ENCODE results near the gene PSMD7.

PSMD7 gene

DNA sequence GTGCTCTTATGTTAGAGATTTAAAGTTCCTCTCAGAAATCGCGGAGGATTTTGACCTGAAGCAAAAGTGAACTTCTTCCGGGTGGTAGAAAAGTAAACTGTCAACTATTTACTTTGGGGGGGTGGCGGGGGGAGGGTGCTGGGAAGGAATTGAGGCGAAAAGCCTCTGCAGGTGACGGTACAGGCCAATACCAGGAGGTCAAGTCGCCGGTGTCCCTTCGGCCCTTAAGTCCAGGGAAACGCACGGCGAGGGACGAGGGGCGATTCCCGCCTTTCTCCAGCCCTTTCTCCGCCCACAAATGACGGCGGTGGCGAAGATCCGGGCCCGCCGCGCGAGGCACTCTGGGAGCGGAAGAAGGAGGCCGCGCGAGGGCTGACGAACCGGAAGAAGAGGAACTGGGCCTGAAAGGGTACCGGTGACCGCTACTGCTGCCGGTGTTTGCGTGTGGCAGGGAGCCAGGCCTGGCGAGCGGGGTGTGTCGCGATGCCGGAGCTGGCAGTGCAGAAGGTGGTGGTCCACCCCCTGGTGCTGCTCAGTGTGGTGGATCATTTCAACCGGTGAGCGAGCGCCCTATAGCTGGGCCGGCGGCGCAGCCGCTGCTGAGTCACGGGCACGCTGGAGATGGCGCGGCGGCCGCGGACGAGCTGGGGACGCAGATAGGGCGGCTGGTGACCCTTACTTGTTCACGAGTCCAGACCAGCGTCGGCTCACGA, at the start of gene PSMD7:
Gene PSMD7, plus strand, starts transcription at position 383 of the 713 bp plus-strand sequence. Its CDS starts 101 bp downstream, at position 484.
- H3K4me3 ChIP-seq (replicated peaks; ENCODE audit: low read depth, low read length): peak within 1 kb of the TSS; percentile 99
- peaks cover 6% of the 10 kb centered on the region for H3K36me3 ChIP-seq (ENCODE audit: control insufficient read depth, insufficient read depth, low read length)
- H3K27me3 ChIP-seq (replicated peaks; ENCODE audit: control insufficient read depth, insufficient read depth, low read length): no peaks in the 10 kb centered on the region
- peak; percentile 92 for DNase-seq (ENCODE audit: extremely low read depth, insufficient read length)
- TF ChIP-seq, protein P1, sequence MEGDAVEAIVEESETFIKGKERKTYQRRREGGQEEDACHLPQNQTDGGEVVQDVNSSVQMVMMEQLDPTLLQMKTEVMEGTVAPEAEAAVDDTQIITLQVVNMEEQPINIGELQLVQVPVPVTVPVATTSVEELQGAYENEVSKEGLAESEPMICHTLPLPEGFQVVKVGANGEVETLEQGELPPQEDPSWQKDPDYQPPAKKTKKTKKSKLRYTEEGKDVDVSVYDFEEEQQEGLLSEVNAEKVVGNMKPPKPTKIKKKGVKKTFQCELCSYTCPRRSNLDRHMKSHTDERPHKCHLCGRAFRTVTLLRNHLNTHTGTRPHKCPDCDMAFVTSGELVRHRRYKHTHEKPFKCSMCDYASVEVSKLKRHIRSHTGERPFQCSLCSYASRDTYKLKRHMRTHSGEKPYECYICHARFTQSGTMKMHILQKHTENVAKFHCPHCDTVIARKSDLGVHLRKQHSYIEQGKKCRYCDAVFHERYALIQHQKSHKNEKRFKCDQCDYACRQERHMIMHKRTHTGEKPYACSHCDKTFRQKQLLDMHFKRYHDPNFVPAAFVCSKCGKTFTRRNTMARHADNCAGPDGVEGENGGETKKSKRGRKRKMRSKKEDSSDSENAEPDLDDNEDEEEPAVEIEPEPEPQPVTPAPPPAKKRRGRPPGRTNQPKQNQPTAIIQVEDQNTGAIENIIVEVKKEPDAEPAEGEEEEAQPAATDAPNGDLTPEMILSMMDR (IDR thresholded peaks at IDR 0.05; ENCODE audit: insufficient read depth, low read length, poor library complexity, severe bottlenecking): no peak

GRCh38 chr16:74249254-74249653, 47.4 kb upstream of the PSMD7 start:
- H3K4me3 ChIP-seq (replicated peaks; ENCODE audit: low read depth, low read length): no peak overlapping the region
- TF ChIP-seq, protein P1 (IDR thresholded peaks at IDR 0.05; ENCODE audit: insufficient read depth, low read length, poor library complexity, severe bottlenecking): no peak
- no peak for DNase-seq (ENCODE audit: extremely low read depth, insufficient read length)
- H3K27me3 ChIP-seq (replicated peaks; ENCODE audit: control insufficient read depth, insufficient read depth, low read length): no peaks in the 10 kb centered on the region
- no peaks in the 10 kb centered on the region for H3K36me3 ChIP-seq (ENCODE audit: control insufficient read depth, insufficient read depth, low read length)

- DNase-seq (ENCODE audit: extremely low read depth, insufficient read length): no peak
These were observed 46.8 kb upstream of the PSMD7 start for GRCh38 chr16:74249846-74250245.

DNA sequence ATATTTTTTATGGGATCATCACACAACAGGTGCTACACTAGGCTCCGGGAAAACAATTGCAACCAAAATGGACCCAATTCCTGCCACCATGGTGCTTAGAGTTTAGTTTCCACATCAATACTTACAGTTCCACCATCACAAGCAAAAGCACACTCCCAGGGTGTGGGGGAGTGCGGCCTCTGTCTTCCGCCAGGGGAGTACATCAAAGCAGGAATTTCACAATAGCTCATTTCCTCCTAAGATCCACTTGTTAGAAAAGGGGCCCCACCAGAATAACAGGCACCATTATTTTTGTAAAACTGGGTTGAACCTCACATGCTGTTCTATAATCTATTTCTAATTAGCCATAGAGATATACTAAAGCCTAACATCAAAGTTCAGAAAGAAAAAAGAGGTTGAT, 44.3 kb upstream of the PSMD7 start:
- Histone ChIP-seq H3K27me3 (replicated peaks; ENCODE audit: control insufficient read depth, insufficient read depth, low read length) (no peaks in the 10 kb centered on the region), H3K4me3 (replicated peaks; ENCODE audit: low read depth, low read length) (no peak overlapping the region), H3K36me3 (ENCODE audit: control insufficient read depth, insufficient read depth, low read length) (no peaks in the 10 kb centered on the region)
- TF ChIP-seq, protein P1 (IDR thresholded peaks at IDR 0.05; ENCODE audit: insufficient read depth, low read length, poor library complexity, severe bottlenecking): no peak
- no peak for DNase-seq (ENCODE audit: extremely low read depth, insufficient read length)

More at GRCh38 chr16:74249846-74250245, 46.8 kb upstream of the PSMD7 start:
- Histone ChIP-seq H3K27me3 (replicated peaks; ENCODE audit: control insufficient read depth, insufficient read depth, low read length) (no peaks in the 10 kb centered on the region), H3K36me3 (ENCODE audit: control insufficient read depth, insufficient read depth, low read length) (no peaks in the 10 kb centered on the region), H3K4me3 (replicated peaks; ENCODE audit: low read depth, low read length) (no peak overlapping the region)
- TF ChIP-seq, protein P1 (IDR thresholded peaks at IDR 0.05; ENCODE audit: insufficient read depth, low read length, poor library complexity, severe bottlenecking): no peak

DNA sequence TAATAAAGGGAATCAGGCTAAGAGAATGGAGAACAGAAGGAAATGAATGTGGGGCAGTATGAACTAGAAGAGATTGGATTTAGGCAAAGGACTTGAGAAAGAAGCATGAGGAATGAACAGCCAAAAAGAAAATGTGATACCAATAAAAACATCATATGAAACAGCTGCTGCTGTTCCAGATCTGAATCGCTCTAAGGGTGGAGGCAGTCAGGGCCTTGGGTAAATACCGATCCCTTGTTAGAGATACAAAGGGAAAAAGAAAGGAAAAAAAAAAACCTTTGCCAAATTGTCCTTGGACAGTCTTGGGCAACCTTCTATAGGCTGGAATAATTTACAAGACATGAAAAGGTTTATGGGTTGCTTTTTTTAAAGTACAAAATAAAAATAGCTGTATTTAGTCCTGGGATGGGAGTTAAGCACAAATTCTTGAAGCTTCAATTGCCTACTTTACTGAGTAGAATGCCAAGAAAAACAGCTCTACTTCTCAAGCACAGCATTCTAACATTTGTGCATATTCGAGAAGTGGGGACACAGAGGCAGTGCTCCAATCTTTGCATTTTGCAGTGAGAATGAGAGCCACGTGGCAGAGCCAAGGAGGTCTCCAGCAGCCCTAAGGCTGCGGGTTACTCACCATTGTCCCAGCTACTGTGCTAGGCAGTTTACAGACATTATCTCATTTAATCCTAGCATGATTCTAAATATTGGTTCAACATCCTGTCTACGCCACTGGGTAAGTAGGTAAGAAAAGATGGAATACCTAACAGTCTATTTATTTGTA, 43.3 kb upstream of the PSMD7 start:
- Histone ChIP-seq H3K4me3 (replicated peaks; ENCODE audit: low read depth, low read length) (no peak overlapping the region), H3K36me3 (ENCODE audit: control insufficient read depth, insufficient read depth, low read length) (no peaks in the 10 kb centered on the region), H3K27me3 (replicated peaks; ENCODE audit: control insufficient read depth, insufficient read depth, low read length) (no peaks in the 10 kb centered on the region)
- DNase-seq (ENCODE audit: extremely low read depth, insufficient read length): no peak
- TF ChIP-seq, protein P1 (IDR thresholded peaks at IDR 0.05; ENCODE audit: insufficient read depth, low read length, poor library complexity, severe bottlenecking): no peak
